GM12891 (cell line): ENCODE data around the gene PLPP2.

Experiments
- POLR2A ChIP-seq: IDR thresholded peaks from 2 replicates; pipeline ENCODE4 v1.6.1; 2011; ENCODE audit warnings: low read depth, low read length, control low read depth
- POLR2AphosphoS5 ChIP-seq: IDR thresholded peaks from 2 replicates; pipeline ENCODE4 v1.6.1; 2011; ENCODE audit warnings: low read depth, low read length, control low read depth
- POU2F2 ChIP-seq: IDR thresholded peaks from 2 replicates; pipeline ENCODE4 v1.6.1; 2011; ENCODE audit warnings: low read depth, mild to moderate bottlenecking, control low read depth, low read length, moderate library complexity
- SPI1 ChIP-seq: IDR thresholded peaks from 2 replicates; pipeline ENCODE4 v1.6.1; 2011; ENCODE audit warnings: low read depth, low read length, control low read depth
- TAF1 ChIP-seq: IDR thresholded peaks from 2 replicates; pipeline ENCODE4 v1.6.1; 2011; ENCODE audit warnings: low read depth, low read length, control low read depth

- TF ChIP-seq POLR2A (no peak), POLR2AphosphoS5 (no peak), TAF1 (no peak), POU2F2 (no peak), SPI1 (no peak)
These were observed 29.1 kb downstream of the PLPP2 start for GRCh38 chr19:262125-262524.
